NCI-H2196 treated with DMSO at 0.1 percent for 48 hours (cell line): ENCODE measurements around the gene DIPK1C.

Experiments
- DNase-seq: peaks from one replicate; lab custom pipeline; 2025; ENCODE audit not compliant: unreplicated experiment; lab: John Stamatoyannopoulos, UW

DIPK1C gene

DNA sequence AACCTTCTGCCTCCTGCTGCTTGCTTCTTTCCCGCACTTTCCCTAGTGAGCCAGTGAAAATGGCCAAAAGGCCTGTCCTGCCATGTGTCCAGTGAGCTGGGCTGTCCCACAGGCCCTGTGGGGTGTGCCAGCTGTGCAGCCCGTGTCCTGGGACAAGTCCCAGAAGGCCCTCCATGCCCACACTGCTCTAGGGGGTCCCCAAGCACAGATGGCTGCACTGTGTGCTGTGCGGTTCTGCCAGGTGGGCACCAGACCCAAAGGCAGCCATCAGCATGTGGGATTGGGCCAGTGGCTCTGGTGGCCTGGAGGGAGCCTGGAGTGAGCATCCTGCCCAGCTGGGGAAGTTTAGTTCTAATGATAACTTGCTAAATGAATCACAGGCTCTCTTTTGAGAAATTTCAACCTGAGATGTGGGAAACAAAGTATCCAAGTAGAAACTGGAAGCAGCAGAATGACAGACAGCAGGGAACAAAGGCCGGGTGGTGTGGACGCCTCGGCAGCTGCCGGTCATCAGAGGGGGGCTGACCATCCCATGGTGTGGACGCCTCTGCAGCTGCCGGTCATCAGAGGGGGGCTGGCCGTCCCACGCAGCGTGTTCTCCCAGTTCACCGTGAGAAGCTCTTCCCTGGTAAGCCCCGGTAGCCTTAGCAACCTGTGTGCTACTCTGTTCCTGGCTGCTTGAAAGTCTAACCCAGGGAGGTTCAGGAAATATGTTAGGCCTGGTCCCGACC, 29.2 kb upstream of the DIPK1C start:
- DNase-seq = no peak

DNA sequence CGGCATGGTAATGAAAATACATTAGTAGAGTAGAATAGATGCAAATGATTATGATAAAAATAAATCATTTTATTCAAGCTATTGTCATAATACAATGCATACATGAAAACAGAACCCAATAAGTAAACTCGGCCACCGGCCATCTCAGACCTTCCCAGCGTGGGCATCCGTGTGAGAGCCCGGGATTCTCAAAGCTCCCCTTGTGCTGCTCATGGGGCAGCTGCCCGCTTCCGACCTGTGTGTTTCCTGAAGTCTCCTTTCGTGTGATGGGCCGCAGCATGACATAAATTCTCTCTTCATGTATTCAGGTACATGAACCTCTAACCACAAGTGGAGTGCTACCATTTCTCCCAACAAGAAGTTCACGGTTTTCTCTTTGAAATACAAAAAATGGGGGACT, 25.6 kb upstream of the DIPK1C start:
- DNase-seq = no peak

DNA sequence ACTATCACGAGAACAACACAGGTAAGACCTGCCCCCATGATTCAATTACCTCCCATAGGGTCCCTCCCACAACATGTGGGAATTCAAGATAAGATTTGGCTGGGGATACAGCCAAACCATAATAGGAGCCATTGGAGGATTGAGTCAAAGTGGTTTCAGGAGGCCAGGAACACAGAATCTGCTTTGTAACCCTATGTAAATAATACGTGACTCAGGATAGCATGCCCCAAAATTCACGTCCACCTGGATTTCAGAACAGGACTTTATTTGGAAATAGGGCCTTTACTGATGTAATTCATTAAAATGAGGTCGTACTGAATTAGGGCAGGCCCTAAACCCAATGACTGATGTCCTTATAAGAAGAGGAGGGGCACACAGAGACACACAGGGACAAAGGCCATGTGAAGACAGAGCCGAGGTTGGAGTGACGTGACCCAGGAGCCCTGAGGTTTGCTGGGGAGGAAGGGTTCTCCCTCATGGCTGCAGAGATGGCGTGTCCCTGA, 23.1 kb upstream of the DIPK1C start:
- DNase-seq = no peak

DNA sequence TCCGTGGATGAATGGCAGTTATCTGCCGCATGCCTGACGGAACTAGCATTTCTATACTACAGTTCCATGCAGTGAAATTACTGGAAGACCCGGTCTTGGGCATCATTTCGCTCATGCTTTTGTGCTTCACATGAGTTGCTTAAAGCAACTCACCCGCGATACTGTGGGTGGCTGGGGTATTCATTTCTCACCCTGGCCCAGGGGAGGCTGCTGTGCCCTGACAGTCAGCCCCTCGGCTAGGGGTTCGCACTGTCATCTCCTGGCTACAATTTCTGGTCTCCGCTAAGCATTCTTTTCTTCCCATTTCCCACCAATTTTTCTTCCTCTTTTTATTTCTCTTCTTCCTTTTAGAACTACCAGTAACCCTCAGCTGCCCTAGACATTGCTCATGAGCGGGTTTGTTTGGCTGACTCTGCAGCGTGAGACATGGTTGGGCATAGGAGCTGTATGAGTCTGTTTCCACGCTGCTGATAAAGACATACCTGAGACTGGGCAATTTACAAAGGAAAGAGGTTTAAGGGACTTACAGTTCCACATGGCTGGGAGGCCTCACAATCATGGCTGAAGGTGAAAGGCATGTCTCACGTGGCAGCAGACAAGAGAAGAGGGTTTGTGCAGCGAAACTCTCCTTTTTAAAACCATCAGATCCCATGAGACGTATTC, 22.5 kb upstream of the DIPK1C start:
- DNase-seq = no peak

DNA sequence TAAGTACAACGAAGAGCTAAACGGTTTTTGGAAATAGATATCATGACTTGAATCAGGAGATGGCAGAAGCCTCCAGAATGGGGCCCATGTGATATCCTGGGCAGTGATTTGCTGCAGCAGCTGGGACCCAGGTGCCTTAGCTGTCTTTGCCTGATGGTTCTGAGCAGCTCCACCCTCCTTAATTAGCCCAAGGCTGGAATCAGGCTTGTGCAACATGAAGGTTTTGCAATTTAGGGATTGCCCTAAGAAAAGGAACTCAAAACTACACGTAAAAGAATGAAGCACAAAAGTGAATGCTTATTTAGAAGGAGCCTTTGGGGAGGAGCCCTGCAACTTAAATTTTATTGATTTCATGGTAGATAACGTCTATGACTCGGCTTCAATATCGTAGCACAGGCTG, 21.8 kb upstream of the DIPK1C start:
- DNase-seq = no peak

DNA sequence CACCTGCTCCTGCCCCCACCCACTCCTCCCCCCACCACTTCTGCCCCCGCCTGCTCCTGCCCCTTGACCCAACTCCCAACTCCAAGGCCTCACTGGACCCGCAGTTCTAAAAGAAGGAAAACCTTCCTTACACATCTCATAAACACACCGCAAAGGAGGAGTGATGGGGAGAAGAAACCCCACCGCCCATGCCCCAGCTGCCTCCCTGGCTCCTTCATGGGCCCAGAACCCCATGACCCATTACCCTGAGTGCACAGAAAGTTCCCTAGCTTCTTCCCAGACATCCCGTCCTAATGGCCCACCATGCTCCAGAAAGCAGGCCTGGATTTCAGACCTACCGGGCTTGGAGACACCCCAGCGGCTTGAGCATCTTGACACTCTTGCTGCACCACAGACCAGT, 21.2 kb upstream of the DIPK1C start:
- DNase-seq = no peak

DNA sequence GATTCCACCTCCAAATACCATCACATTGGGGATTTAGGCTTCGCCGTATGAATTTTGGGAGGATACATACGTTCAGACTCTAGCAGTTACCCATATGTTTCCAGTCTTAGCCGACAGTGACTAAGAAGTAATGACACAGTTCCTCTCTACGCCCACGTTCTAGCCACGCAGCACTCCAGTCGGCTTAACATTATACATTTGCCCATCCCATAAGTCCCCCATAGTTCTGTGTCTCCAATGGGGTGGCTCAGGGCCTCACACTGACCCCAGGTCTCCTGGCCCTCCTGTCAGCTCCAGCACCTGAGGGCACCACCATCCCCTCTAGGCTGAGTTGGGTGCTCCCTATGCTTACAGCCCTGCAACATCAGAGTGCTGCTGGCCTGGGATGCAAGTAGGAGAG, 20.7 kb upstream of the DIPK1C start:
- DNase-seq = no peak

DNA sequence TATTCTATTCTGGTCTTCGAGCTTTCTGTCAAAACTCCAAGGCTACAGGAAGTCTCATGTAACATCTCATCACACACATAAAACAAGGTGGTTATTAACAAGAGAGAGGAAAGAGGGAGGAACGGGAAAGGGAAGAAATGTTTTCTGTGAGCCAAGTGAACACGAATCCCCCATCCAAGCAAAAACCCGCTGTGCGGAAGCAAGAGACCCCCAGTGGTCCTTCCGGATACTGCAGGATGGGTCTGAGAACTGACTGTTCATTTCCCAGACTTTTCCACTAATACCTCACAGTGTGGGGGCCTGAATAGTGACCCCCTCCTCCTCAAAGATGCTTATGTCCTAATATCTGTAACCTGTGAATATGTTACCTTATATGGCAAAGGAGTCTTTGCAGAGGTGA, 19.0 kb upstream of the DIPK1C start:
- no peak for DNase-seq

DNA sequence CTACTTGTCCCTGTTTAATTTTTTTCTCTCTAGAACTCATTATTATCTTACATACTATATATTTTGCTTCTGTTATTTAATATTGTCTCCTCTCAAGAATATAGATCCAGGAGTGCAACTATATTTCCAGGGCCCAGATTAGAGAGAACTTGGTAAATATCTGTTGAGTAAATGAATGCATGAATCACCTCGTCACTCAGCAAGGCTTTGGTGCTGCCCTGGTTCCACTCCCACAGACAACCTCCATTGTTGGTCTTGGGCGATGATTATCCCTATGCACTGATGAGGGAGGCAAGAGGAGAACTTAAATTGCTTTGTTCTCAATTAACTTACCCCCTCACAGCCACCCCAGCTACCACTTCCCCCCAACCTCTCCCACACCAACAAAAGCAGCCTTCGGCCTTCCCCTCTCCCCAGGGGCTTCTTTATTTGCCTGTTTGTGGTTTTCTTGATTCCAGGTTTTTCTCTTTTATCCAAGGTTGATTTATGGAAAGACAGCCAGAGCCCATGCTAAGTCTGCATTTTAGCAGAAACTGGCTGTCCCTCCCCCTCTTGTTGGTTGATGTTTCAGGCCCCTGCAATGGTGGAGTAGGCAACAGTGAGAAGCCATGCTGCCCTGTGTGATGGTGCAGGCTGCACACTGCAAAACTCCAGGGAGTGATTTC, 17.0 kb upstream of the DIPK1C start:
- DNase-seq = no peak

DNA sequence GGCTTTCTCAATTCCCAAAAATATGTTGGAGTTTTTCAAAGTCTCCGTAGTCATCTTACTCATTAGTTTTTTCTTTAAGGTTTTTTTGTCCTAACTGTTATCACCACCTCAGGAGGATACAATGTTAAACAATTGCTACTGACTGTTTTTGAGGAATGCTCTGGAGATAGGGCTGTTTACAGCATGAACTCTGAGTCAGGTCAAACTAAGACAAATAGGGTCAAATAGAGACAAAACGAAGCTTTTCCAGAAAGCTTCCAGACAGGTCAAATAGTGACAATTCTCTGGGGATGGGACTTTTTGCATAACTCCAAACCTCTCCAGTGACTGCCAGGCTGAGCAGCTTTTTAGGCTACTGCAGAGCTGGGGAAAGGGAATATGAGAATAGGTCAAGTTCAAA, 15.2 kb upstream of the DIPK1C start:
- DNase-seq = no peak

DNA sequence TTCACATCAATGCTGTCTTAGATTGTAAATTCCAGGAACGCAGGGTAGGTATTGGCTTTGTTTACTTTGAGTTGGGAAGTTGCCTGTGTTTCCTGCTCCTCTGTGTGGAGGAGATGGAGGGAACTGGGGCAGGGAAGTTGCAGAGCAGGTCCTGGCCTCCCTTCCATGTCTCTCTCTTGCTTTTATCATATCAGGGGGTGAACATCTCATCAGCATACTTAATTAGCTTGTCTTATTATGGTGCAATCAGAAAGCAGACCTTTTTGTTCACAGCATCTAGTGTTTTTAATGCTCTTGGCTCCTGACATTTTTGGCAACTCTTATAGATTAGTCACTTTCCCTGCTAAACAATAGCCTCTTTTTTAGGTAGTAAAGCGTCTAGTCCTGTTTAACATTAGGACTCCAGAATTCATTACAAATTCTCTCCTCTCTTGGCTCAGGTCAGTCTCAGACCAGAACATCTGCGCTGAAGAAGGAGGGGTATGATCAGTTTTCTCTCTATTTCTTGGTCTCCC, 11.5 kb upstream of the DIPK1C start:
- DNase-seq = no peak

DNA sequence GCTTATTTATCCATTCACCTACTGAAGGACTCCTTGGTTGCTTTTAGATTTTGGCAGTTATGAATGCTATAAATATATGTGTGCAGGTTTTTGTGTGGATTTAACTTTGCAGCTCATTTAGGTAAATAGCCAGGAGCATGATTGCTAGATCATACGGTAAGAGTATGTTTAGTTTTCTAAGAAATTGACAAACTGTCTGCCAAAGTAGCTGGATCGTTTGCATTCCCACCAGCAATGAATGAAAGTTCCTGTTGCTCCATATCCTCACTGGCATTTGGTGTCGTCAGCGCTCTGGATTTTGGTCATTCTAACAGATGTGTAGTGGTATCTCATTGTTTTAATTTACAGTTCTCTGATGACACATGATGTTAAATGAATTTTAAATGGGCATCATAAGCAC, 8.7 kb upstream of the DIPK1C start:
- DNase-seq = no peak

DNA sequence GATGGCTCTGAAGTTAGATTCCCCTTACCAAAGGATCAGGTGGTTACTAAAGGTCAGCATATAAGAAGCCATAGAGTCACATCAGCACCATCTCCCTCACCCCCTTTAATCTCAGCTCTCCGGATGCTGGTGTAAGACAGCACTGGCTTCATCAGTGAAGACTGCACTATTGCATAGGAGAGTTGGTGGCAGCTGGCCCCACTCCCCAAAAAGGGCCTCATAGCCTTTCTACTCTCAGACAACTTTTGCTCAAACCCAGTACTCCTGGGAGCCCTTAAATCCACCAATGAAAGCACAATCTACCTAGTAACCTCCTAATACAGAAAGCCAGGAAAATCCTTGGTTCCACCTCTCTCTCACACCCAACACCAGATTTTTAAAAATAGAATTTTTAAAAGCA, 6.9 kb upstream of the DIPK1C start:
- DNase-seq = no peak

DNA sequence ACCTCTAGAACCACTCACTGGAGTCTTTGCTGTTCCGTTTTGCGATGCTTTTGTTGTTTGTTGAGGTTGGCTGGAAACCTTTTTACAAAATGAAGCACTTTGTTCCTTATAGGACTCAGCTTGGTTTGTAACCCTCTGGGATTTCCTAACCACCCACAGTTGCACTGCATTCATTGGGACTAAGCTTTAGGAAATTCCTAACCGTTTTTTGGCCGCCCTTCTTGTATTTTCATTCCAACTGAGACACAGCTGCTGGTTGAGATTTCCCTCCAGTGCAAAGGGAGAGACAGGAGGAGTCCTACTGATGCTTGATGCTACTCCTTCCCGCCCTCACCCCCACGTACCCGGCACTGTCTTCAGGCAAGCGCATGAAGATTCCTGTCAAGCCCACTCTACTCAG, 6.1 kb upstream of the DIPK1C start:
- no peak for DNase-seq

DNA sequence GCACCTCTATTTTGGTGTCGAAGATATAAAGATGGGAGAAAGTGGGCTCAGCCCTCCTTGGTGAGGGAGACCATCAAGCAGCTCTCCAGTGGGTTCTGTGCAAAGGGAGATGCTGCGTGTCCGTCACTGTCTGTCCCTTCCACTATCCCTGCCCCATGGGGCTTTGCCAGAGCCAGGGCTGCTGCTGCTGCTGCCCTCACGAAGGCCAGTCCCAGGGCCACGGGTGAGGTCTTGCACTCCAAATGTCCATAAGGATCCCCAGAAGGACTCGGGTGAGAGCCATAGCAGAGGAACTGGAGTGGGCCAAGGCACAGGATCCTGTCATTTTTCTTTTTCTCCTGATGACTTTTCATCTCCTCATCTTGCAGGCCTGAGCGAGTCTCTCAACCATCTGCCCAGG, 3.7 kb upstream of the DIPK1C start:
- DNase-seq = no peak

DNA sequence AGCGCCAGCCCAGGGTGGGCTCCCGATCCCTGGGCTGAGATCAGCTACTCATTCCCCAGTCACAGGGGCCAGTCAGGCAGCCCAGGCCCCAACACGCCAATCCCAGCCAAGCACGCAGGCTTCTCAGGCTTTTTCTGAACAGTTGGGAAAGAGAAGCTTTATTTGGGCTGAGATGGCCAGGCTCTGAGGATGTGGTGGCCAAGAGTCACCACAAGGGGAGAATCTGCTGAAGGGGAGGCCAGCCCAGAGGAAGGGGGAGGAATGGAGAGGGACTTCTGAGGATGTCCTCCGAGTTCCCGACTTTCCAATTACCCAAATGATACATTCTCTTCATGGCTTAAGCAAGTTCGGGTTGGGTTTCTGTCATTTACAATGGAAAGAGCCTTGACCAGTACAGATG, 2.8 kb upstream of the DIPK1C start:
- no peak for DNase-seq

DNA sequence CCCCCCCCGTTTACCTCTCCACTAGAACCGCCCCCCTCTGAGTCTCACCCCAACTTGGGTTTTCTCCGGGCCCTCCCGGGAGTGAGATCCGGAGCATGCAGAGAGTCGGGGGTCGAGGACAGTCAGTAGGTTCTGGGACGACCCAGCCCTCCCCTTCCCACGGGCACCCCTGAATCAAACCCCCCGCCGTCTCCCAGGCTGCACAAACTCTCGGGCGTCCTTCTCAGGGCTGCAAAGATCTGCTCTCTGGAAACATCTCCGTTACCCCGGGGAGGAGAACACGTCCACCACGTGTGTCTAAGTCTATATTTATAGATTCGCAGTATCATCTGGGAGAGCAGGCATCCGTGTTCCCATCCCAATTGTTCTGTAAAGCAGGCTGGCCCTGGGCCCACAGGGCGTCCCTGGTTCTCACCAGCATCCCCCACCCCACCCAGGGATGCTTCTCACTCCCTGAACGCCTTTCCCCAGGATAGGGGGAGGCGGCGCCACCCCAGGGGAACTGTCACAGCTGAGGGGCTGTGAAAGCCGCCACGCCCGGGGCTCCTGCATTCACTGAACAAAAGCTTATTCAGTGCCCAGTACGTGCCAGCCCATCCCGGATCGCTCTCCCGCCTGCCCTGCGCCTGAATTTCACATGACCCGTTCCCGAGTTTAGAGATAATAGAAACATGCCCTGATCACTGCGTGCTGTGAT, 765 bp upstream of the DIPK1C start:
- DNase-seq = no peak

DNA sequence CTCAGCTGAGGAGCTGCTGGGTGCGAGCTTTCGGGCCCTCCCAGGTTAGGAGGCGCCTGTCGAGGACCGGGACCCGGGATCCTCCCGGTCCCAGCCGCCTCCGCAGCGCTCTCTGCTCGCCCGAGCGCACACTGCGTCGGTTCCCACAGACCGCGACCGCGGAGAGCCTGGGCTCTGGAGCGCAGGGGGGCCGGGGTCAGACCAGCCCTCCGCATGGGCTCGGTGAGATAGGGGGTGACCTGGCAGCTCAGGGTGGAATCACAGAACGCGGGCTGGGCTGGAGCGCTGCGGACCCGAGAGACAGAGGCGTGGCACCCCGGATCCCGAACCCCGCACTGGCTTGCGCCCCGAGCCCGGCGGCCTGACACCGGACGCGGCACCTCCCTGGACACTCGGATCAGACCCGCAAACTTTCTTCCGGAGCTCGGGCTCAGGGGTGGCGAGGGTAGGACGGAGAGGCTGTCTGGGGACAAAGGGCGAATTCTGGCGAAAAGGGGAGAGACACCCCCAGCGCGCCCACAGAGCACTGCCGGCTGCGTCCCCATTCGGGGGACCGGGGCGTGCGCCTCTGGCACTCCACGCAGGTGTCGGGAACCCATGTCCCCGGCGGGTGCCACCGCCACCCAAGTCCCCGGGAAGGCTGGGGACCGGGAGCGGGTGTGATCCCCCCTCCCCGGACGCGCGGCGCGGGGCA, 612 bp downstream of the DIPK1C start:
- no peak for DNase-seq

DNA sequence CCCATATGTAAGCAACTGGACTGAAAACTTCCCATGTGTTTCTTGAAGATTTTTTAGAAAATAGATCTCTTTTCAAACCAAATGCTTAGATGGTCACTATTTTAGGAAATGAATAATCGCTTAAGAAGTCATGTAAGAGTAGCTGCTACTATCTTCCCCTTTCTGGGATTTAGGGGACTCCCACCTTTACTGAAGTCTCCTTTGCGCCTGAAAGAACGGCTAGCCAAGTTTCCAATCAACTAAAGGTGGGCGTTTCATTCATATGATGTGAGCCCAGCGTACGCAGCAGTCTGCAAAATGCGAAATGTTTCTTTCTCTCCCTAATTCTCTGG, 1.1 kb downstream of the DIPK1C start:
- DNase-seq = no peak

DNA sequence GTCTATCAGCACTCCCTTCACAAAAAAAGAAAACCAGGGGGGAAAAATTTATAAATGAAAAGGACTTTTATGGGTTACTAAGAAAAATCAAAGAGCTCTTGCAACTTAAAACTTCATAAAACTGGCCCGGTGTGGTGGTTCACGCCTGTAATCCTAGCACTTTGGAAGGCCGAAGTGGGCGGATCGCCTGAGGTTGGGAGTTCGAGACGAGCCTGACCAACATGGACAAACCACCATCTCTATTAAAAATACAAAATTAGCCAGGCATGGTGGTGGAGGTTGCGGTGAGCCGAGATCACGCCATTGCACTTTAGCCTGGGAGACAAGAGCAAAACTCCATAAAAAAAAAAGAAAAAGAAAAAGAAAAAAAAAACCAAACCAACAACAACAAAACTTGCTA, 1.7 kb downstream of the DIPK1C start:
- DNase-seq = no peak

DNA sequence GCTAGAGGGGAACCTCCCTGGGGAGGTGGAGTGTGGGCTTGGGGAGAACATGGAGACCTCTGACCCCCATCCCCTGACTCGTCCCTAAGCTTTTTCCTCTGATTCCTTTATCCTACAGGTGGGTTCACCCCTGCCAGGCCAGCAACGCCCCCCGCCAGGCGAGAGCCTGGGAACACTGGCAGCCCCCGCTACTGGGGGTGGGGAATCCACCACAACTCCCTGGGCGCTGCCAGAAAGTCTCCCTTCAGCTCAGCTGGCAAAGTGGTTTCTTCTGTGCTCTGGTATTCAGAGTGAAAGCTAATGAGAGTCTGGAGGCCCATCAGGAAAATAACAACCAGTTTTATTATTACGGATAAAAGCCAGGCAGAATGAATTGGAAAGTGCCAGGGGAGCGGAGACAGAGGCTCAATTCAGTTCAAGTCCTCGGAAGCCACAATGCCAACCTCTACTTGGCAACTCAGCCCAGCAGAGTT, 2.8 kb downstream of the DIPK1C start:
- DNase-seq = no peak
